ENCODE data around the gene MAN2A2.
"Not testable (repeated sequence)": the region's sequence is repeated elsewhere in the genome, so short reads cannot be mapped to it uniquely, and the experiment has no call there.

The MAN2A2 gene

DNA sequence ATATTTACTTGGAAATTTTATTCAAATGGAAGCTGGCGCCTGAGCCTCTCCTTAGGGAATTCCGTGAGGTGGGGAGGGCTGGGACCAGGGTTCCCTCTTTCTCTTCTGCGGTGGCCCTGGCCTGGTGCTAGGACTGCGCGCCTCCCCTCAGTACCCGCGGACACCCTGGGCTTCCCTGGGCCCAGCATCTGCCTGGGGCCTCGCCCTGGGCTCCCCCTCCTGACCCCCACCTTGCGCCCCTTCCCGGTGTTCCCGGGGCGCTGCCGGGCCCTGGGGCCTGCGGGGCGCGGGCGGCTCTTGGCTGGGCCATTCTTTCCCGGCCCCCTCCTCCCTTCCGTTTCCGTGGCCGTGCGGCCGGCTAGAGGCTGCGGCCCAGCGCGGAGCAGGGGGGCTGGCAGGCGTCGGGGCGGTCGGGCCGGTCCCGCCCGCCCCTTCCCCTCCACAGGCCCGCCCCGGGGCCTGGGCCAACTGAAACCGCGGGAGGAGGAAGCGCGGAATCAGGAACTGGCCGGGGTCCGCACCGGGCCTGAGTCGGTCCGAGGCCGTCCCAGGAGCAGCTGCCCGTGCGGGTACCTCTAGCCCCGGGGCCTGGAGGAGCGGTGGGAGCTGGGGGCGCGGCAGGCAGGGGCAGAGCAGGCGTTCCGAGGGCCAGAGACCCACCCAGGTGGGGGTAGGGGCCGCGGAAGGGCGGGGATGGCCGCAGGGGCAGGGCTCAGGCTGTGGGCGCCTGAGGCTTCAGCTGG lies 19.0 kb upstream of the MAN2A2 start, which contains the start of gene FES:
Gene FES, plus strand, starts transcription at position 529 of the 743 bp plus-strand sequence. CDS start 542 bp downstream, outside the sequence.
- DNase-seq (ENCODE audit: low spot score) = no peak

DNA sequence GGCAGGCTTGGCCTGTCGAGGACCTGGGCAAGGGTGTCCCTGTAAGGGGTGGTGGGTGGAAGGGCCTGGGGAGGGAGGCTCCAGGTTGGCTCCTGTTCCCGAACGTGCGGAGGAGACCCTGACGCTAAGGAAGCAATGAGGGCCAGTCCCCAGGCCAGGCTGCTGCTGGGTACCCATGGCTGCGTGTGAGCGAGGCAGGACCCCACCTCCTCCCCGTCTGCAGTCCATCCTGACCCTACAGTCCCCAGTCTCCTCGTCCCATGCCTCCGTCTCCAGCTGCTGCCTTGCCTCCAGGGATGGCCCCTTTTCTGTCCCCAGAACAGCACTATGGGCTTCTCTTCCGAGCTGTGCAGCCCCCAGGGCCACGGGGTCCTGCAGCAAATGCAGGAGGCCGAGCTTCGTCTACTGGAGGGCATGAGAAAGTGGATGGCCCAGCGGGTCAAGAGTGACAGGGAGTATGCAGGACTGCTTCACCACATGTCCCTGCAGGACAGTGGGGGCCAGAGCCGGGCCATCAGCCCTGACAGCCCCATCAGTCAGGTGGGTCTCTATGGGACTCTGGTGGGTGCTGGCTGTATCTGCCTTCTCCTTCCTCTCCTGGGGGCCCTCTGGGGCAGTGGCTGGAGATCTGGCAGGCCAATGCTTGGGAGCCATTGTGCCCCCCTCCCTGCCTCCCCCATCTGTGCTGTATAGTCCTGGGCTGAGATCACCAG lies 18.2 kb upstream of the MAN2A2 start:
- DNase-seq (ENCODE audit: low spot score) = no peak

DNA sequence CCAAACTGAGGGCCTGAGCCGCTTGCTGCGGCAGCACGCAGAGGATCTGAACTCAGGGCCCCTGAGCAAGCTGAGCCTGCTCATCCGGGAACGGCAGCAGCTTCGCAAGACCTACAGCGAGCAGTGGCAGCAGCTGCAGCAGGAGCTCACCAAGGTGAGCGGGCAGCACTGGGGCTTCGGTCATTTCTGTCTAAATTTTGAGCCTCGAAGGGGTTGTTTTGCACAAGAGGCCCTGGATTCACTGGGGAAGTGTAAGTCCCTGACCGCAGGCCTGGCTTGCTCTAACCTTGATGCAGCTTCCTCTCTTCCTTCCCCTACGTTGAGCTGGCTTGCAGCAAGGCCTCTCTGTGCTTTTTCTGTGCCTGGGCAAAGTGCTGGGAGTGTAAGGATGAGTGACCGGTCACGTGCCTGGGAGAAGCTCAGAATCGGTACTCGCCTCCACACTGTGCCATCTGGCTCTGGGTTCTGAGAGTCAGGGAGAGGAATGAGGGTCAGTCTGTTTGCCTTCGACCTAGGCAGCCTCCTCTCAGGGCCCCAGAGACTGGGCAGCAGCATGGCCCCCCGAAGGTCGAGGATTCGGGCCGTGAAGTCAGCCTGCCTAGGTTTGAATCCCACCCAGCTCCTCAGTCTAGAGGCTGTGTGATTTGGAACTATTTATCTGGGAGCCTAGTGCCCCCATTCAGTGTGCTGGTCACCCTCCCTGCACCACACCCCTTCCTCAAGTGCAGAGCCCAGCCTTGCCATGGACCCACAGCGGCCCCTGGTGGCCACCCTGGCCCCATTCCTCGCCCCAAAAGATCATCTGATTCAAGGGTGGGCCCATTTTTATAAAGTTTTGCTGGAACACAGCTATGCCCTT lies 17.4 kb upstream of the MAN2A2 start:
- peak; percentile 76 for DNase-seq (ENCODE audit: low spot score)

DNA sequence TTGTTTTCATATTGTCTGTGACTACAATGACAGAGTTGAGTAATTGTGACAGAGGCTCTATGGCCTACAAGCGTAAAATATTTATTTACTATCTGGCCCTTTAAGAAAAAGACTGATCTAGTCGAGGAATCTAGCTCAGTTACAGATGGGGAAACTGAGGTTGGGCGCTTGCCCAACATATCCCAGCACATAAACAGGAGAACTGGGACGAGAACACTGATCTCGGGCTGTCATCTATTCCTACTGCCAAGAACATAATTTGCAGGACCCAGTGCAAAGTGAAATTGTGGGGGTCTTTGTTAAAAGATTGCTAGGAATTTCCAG lies 16.8 kb upstream of the MAN2A2 start:
- DNase-seq (ENCODE audit: low spot score) = no peak

DNA sequence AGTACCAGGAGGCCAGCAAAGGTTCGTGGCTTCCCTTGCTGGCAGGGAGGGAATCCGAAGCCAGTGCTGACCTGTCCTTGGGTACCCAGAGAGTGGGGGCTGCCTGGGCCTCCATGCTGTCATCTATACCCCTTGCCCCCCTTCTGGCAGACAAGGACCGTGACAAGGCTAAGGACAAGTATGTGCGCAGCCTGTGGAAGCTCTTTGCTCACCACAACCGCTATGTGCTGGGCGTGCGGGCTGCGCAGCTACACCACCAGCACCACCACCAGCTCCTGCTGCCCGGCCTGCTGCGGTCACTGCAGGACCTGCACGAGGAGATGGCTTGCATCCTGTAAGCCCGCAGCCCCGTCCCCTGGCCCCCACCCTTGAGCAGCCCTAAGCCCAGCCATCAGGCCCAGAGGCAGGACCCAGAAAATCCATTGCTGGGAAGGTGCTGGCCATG lies 16.0 kb upstream of the MAN2A2 start:
- DNase-seq (ENCODE audit: low spot score) = no peak

DNA sequence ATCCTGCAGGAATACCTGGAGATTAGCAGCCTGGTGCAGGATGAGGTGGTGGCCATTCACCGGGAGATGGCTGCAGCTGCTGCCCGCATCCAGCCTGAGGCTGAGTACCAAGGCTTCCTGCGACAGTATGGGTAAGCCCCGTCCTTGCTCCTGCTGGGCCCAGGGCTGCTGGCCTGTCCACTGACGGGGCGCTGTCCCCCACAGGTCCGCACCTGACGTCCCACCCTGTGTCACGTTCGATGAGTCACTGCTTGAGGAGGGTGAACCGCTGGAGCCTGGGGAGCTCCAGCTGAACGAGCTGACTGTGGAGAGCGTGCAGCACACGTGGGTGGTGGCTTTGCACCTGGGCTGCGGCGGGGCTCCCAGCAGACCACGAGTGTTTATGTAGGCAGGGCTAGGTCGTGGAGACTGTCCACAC lies 13.8 kb upstream of the MAN2A2 start:
- no peak for DNase-seq (ENCODE audit: low spot score)

DNA sequence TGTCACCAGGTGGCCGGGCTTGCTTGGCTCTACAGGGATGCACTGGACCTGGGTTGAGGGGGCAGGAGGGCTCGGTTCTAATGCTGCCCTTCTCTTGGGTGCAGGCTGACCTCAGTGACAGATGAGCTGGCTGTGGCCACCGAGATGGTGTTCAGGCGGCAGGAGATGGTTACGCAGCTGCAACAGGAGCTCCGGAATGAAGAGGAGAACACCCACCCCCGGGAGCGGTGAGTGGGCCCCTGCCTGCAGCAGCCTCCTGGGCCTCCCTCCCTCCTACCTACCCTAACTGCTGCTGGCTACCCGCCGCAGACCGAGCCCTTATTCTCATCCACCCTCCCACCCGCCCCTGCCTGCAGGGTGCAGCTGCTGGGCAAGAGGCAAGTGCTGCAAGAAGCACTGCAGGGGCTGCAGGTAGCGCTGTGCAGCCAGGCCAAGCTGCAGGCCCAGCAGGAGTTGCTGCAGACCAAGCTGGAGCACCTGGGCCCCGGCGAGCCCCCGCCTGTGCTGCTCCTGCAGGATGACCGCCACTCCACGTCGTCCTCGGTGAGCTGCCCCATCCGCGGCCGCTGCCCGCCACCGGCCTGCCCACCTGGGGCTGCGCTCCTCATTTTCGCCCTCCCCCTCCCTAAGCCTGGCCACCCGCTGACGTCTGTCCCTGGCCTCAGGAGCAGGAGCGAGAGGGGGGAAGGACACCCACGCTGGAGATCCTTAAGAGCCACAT lies 13.2 kb upstream of the MAN2A2 start:
- no peak for DNase-seq (ENCODE audit: low spot score)

DNA sequence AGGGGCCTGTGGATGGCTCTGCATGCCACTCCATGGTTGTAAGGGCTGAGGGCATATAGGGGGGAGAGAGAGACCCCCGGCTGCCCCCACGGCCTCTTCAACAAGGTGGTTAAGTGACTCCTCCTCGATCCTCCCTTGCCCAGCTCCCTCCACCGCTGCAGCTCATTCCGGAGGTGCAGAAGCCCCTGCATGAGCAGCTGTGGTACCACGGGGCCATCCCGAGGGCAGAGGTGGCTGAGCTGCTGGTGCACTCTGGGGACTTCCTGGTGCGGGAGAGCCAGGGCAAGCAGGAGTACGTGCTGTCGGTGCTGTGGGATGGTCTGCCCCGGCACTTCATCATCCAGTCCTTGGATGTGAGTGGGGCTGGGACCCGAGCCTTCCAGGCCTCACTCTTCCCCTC lies 12.3 kb upstream of the MAN2A2 start:
- DNase-seq (ENCODE audit: low spot score) = no peak

DNA sequence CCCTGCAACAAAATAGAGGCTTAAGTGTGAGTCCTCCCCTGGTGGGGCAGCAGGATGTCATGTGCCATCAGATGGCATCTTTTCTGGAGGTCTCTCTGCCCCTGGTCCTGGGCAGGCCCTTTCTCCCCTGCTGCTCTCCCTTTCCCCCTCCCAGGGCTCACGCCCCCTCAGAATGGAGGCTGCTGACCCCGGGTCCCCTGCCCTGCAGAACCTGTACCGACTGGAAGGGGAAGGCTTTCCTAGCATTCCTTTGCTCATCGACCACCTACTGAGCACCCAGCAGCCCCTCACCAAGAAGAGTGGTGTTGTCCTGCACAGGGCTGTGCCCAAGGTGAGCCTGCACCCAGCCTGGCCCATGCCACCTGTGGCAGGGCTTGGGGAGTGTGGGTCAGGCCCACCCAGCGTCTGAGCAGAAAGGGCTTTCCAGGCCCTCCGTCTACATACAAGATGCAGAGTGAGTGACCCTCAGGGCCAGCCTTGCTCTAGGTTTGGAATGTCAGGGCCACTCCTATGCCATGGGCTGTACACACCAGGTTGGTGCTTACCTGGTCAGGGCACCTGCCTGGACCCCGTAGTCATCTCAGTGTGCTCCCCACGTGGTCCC lies 11.7 kb upstream of the MAN2A2 start:
- no peak for DNase-seq (ENCODE audit: low spot score)

DNA sequence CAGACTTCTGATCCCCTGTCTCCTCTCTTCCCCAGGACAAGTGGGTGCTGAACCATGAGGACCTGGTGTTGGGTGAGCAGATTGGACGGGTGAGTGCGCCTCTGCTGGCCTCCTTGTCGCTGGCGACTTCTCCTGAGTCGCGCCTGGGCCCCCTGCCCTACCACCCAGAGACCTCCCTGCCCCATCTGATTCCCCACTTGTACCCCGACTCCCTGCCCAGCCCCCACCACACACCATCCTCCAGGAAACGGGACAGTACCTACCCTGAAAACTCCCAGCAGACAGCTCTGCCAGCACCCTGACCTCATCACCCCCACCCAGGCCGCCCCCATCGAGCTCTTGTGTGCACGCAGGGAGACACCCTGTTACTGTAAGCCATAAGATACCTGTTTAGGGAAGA lies 11.1 kb upstream of the MAN2A2 start:
- no peak for DNase-seq (ENCODE audit: low spot score)

DNA sequence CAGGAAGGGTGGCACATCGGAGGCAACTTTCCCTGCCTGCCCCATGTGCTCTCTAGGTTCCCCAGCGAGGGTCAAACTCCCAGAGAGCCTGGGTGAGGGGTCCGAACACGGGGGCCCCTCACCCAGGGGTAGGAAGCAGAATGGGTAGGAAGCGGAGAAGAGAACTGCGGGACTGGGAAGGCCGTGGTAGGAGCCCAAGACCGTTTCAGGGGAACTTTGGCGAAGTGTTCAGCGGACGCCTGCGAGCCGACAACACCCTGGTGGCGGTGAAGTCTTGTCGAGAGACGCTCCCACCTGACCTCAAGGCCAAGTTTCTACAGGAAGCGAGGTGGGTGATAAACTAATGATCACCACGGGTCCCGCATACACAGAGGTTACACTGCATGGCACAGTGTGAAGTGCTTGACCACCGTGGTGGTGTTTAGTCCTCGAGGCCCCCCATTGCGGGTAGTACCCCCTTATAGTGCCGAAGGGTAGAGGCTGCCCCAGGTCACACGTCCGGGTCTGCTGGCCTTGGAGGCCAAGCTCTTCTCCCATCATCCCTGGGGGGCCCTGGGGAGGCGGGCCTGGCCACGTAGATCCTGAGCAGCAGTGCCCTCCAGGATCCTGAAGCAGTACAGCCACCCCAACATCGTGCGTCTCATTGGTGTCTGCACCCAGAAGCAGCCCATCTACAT lies 10.5 kb upstream of the MAN2A2 start:
- DNase-seq (ENCODE audit: low spot score) = no peak

DNA sequence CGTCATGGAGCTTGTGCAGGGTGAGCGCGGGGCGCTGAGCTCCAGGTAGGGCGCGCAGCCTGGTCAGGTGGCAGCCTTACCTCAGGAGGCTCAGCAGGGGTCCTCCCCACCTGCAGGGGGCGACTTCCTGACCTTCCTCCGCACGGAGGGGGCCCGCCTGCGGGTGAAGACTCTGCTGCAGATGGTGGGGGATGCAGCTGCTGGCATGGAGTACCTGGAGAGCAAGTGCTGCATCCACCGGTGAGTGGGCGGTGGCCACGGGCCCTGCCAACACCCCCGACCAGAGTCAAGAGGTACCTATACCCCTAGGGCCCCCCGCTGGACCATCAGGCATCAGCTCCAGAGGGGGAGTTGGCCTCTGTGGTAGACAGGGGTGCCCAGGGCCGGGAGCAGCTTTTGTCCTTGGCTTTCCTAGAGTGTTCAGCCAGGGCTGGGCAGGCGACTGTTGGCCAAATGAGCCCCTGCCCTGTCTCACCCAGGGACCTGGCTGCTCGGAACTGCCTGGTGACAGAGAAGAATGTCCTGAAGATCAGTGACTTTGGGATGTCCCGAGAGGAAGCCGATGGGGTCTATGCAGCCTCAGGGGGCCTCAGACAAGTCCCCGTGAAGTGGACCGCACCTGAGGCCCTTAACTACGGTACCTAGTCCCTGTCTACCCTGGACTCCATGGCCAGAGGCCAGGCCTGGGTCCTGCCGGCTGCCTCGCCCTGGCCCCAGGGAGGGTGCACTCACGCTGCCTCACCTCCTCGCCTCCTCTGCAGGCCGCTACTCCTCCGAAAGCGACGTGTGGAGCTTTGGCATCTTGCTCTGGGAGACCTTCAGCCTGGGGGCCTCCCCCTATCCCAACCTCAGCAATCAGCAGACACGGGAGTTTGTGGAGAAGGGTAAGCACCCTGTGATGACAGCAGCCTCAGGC lies 9.7 kb upstream of the MAN2A2 start:
- DNase-seq (ENCODE audit: low spot score) = no peak

DNA sequence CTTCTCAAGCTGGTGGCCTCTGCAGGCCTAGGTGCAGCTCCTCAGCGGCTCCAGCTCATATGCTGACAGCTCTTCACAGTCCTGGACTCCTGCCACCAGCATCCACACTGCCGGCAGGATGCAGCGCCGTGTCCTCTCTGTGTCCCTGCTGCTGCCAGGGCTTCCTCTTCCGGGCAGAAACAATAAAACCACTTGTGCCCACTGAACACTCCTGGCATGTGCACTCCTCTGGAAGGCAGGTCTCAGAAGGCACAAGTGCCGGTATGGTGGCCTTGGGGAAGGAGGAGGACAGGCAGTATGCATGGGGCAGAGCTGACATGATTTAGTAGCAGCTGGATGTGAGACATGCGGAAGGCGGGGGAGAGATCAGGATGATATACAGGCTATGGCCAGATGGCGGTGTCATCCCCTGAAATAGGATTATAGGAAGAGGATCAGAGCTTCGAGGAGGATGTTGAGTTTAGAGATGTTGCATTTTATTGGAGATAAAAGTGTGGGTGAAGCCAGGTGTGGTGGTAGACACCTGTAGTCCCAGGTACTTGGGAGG lies 7.5 kb upstream of the MAN2A2 start:
- no peak for DNase-seq (ENCODE audit: low spot score)

DNA sequence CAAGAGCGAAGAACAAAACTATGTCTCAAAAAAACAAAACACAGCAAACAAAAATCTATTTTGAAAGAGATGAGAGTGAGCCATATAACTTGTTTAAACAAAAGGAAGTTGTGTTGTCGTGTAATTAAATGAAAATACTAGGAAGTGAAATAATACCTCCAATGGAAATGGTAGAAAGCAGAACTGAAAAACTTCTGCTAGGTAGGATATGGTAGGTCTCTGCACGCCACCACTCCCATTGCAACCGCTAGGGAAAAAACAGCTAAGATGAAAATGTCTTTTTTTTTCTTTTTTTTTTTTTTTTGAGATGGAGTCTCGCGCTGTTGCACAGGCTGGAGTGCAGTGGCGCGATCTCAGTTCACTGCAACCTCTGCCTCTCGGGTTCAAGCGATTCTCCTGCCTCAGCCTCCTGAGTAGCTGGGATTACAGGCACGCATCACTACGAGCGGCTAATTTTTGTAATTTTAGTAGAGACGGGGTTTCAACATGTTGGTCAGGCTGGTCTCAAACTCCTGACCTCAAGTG lies 5.9 kb upstream of the MAN2A2 start:
- not testable (repeated sequence) for DNase-seq (ENCODE audit: low spot score)

DNA sequence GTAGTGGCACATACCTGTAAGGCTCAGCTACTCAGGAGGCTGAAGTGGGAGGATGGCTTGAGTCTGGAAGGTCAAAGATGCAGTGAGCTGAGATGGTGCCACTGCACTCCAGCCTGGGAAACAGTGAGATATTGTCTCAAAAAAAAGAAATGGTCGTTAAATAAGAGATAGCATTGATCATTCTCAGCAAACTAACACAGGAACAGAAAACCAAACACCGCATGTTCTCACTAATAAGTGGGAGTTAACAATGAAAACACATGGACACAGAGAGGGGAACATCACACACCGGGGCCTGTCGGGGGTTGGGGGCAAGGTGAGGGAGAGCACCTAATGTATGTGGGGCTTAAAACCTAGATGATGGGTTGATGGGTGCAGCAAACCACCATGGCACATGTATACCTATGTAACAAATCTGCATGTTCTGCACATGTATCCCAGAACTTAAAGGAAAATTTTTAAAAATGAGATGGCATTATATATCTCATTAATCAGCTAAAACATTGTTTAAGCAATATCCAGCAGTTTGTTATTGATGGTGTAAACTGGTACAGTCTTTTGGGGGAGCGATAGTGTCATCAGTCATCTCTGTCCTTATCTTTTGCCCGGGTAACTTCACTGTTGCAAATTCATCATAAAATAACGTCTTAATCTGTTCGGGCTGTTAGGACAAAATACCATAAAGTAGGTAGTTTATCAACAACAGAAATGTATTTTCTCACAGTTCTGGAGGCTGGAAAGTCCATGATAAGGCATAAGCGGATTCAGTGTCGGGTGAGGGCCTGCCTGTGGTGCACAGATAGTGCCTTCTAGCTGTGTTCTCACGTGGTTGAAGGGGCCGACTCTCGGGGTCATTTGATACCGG lies 1.7 kb upstream of the MAN2A2 start:
- no peak for DNase-seq (ENCODE audit: low spot score)

DNA sequence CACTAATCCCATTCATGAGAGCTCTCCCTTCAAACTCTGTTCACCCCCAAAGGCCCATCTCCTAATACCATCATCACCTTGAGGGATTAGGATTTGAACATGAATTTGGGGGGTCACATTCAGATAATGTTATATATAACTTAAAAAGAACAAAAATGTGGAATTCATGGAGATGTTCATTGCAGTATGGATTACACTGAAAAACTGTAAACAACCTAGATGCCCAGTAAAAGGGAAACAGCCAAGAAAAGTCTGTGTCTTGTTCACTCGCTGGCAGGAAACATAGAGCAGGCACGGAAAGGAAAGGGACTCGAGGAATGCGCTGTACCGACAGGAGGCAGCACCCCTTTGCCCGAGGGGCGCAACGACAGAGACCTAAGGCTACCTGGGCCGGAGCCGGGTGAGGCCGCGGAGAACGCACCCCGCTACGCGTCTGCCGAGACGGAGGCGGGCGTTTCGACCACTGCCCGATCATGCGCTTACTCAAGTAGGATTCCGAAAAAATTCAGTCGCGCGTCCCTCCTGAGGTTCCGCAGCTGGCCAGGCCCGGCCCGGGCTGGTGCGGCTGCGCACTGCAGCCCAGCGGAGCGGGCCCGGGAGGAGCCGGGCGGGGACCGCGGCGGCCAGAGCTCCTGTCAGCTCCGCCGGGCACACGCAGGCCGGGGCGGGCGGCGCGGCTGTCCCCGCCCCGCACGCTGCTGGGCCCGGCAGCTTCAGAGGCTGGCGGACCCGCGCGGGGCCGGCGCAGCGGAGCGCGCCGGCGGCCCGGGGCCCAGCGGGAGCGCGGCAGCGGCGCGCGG lies 862 bp upstream of the MAN2A2 start:
- DNase-seq (ENCODE audit: low spot score) = peak; percentile 70

DNA sequence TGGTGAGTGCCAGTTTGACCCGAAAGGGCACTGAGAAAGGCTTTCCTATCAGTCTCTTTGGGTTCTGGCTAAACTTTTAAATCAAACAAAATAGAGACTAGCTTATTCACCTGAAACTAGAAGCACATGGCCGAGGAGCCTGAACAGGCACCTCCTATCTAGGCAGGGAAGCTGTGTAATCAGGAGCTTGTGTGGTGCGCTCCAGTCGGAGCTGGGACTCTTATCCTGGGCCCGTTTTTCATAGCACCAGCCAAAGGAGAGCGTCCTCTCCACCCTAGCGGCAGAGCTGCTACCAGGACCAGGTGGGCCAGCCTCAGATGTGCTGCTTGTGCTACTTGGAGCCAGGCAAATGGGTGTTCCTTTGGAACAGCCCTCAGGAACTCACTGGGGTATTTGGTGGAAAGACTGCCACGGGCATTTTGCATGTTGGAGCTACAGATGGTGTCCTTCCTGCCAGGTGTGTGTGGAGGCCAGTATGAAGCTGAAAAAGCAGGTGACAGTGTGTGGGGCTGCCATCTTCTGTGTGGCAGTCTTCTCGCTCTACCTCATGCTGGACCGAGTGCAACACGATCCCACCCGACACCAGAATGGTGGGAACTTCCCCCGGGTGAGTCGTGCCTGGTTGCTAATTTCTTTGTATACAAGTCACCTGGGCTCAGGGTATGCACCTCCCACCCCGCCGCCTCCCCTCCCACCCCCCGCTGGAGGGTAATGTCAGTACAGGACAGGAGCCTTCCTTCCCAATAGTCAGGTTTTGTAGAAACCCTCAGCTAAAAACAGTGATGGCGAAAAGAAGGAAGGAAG lies 833 bp downstream of the MAN2A2 start:
- no peak for DNase-seq (ENCODE audit: low spot score)
